Neuronal stem cell (in vitro differentiated cells): ENCODE measurements around the gene TEX261.

Experiments used
- DNase-seq: peaks from one replicate; pipeline ENCODE4 v3.0.0-alpha.2; 2013; ENCODE audit warnings: low spot score
- H2AFZ ChIP-seq: one replicate; pipeline ENCODE4 v1.6.1; 2013; ENCODE audit warnings: mild to moderate bottlenecking, low read length, inconsistent platforms
- H2AK5ac ChIP-seq: 2 replicates; pipeline ENCODE4 v1.6.1; 2013; ENCODE audit warnings: low read depth, mild to moderate bottlenecking, inconsistent platforms, low read length, moderate library complexity, mixed read lengths
- H2BK120ac ChIP-seq: 2 replicates; pipeline ENCODE4 v1.6.1; 2013; ENCODE audit warnings: low read depth, mild to moderate bottlenecking, inconsistent platforms, low read length, moderate library complexity, mixed read lengths
- H2BK12ac ChIP-seq: one replicate; pipeline ENCODE4 v1.6.1; 2013; ENCODE audit warnings: low read length, inconsistent platforms
- H2BK15ac ChIP-seq: 2 replicates; pipeline ENCODE4 v1.6.1; 2013; ENCODE audit warnings: mild to moderate bottlenecking, low read length, inconsistent platforms, mixed read lengths
- H2BK5ac ChIP-seq: one replicate; pipeline ENCODE4 v1.6.1; 2013; ENCODE audit warnings: inconsistent platforms, mild to moderate bottlenecking, low read length, moderate library complexity
- H3K14ac ChIP-seq: one replicate; pipeline ENCODE4 v1.6.1; 2013; ENCODE audit warnings: low read length, inconsistent platforms
- H3K18ac ChIP-seq: 2 replicates; pipeline ENCODE4 v1.6.1; 2013; ENCODE audit warnings: low read length, inconsistent platforms
- H3K23ac ChIP-seq: 2 replicates; pipeline ENCODE4 v1.6.1; 2013; ENCODE audit warnings: low read depth, mild to moderate bottlenecking, mixed read lengths, low read length, inconsistent platforms; ENCODE audit not compliant: poor library complexity
- H3K27ac ChIP-seq: replicated peaks from 3 replicates; pipeline ENCODE4 v1.5.1; 2013; ENCODE audit warnings: low read length, inconsistent platforms
- H3K27me3 ChIP-seq, 3 experiments: 2 replicates each; pipeline ENCODE4 v1.6.1; 2013; ENCODE audit warnings: low read length in 3 of 3, mild to moderate bottlenecking in 2 of 3, inconsistent platforms in 1 of 3, low read depth in 1 of 3, mixed read lengths in 1 of 3, moderate library complexity in 1 of 3; ENCODE audit not compliant: control insufficient read depth in 3 of 3, insufficient read depth in 3 of 3
- H3K36me3 ChIP-seq, 2 donors: replicated peaks in 1 of 2; 2 replicates each; pipeline ENCODE4 v1.6.1; 2013; ENCODE audit warnings: low read length in 2 of 2; ENCODE audit not compliant: control insufficient read depth in 2 of 2, insufficient read depth in 2 of 2
- H3K4ac ChIP-seq: 2 replicates; pipeline ENCODE4 v1.6.1; 2013; ENCODE audit warnings: inconsistent platforms, mild to moderate bottlenecking, low read length, moderate library complexity
- H3K4me1 ChIP-seq, 2 donors: 1 replicate in 1 of 2; 2 replicates in 1 of 2; pipeline ENCODE4 v1.6.1; 2013; ENCODE audit warnings: low read length in 2 of 2, low read depth in 1 of 2; ENCODE audit not compliant: control insufficient read depth in 2 of 2, insufficient read depth in 1 of 2
- H3K4me2 ChIP-seq: one replicate; pipeline ENCODE4 v1.6.1; 2013; ENCODE audit warnings: mild to moderate bottlenecking, low read length, inconsistent platforms; ENCODE audit not compliant: insufficient read depth, poor library complexity, severe bottlenecking
- H3K4me3 ChIP-seq, 2 donors: 2 replicates each; pipeline ENCODE4 v1.5.1; 2013; ENCODE audit warnings: low read length in 2 of 2, mild to moderate bottlenecking in 2 of 2, inconsistent platforms in 1 of 2, moderate library complexity in 1 of 2
- H3K79me1 ChIP-seq: one replicate; pipeline ENCODE4 v1.6.1; 2013; ENCODE audit warnings: low read depth, mild to moderate bottlenecking, inconsistent platforms, low read length, moderate library complexity
- H3K9ac ChIP-seq: one replicate; pipeline ENCODE4 v1.6.1; 2013; ENCODE audit warnings: mild to moderate bottlenecking, low read depth, low read length, inconsistent platforms; ENCODE audit not compliant: poor library complexity
- H3K9me3 ChIP-seq, 2 donors: replicated peaks in 1 of 2; 2 replicates each; pipeline versions ENCODE3 to v1.6.1; 2013; ENCODE audit warnings: low read length in 2 of 2, mild to moderate bottlenecking in 2 of 2, inconsistent platforms in 1 of 2, low read depth in 1 of 2, mixed read lengths in 1 of 2, moderate library complexity in 1 of 2; ENCODE audit not compliant: control insufficient read depth in 2 of 2, insufficient read depth in 1 of 2
- H4K8ac ChIP-seq: one replicate; pipeline ENCODE4 v1.6.1; 2013; ENCODE audit warnings: low read depth, mild to moderate bottlenecking, inconsistent platforms, low read length, moderate library complexity
- H4K91ac ChIP-seq: one replicate; pipeline ENCODE4 v1.6.1; 2013; ENCODE audit warnings: low read length, low read depth, mild to moderate bottlenecking, inconsistent platforms; ENCODE audit not compliant: poor library complexity
- WGBS, 2 donors: extraction: QIAGEN DNeasy Blood & Tissue Kit; methylation state at CpG; one replicate each; pipeline ENCODE4 v1.1.7; 2013; ENCODE audit warnings: missing lambda C conversion rate in 2 of 2, mixed read lengths in 1 of 2; ENCODE audit not compliant: insufficient read length in 2 of 2, insufficient replicate concordance in 1 of 2; ENCODE audit errors: extremely low coverage in 2 of 2; 5-methylcytosine and 5-hydroxymethylcytosine counted together

The TEX261 gene

DNA sequence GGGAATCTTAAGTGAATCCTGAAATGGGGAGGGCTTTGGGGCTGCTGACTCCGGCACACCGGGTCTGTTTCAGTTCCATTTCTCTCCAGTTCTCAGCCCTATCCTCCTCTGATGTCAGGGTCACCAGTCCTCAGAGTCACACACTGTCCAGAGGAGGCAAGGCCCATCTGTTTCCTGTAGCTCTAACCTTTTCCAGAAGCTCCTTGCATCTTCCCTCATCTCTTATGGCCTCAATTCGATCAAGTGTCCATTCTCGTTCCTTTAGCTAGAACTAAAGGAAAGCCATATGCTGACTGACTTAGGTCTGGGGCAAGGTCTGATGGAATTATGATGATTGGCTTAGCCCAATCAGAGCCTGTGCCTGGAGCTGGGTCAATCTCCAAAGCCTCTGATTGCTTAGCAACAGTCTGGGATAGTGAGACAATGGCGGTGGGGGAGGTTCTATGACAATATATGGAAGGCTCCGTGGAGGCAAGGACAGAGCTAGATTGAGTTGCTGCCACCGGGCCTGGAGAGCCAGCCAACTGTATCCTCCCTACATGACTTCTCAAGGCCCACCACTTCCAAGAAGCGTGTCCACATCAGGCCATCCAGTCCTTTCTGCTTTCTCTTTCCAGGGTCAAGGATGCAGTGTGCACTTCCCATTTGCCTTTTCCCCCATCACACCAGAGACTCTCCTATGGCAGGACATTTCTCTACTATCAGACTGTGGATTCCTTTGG lies 11.0 kb downstream of the TEX261 start:
- H3K27ac ChIP-seq = no peak overlapping the region
- no peak overlapping the region for H3K9ac ChIP-seq
- H3K4me2 ChIP-seq = no peak overlapping the region
- peaks cover 11 to 43% of the 10 kb centered on the region in 2 donors for H3K36me3 ChIP-seq
- no peak overlapping the region for H3K14ac ChIP-seq
- no peak overlapping the region for H2BK5ac ChIP-seq
- no peak overlapping the region for H2AK5ac ChIP-seq
- H3K4ac ChIP-seq = no peak overlapping the region
- H3K79me1 ChIP-seq = no peaks in the 10 kb centered on the region
- no peak for DNase-seq
- no peak overlapping the region for H2BK120ac ChIP-seq
- no peak overlapping the region for H4K8ac ChIP-seq
- peaks cover 0 to 7% (median 0%) of the 10 kb centered on the region in 3 experiments for H3K27me3 ChIP-seq
- no peak overlapping the region for H2BK15ac ChIP-seq
- WGBS, 2 donors = no CpG with 5 or more reads among the region's 8 CpGs
- H3K4me1 ChIP-seq = peaks cover 0 to 2% of the 10 kb centered on the region in 2 donors
- H3K18ac ChIP-seq = no peak overlapping the region
- no peak overlapping the region for H3K23ac ChIP-seq
- H2AFZ ChIP-seq = no peak overlapping the region
- no peak overlapping the region for H3K4me3 ChIP-seq
- no peak overlapping the region for H2BK12ac ChIP-seq
- H4K91ac ChIP-seq = no peak overlapping the region
- H3K9me3 ChIP-seq = no peaks in the 10 kb centered on the region

GRCh38 chr2:70982971-70983370 lies 11.7 kb downstream of the TEX261 start:
- Histone ChIP-seq H2BK120ac (no peak overlapping the region), H4K91ac (no peak overlapping the region), H2BK15ac (no peak overlapping the region), H2BK5ac (no peak overlapping the region), H3K9me3 (no peaks in the 10 kb centered on the region), H2AK5ac (no peak overlapping the region), H3K4ac (no peak overlapping the region), H4K8ac (no peak overlapping the region), H2BK12ac (no peak overlapping the region), H3K36me3 (peaks cover 4 to 36% of the 10 kb centered on the region in 2 donors), H3K18ac (no peak overlapping the region), H3K9ac (no peak overlapping the region), H3K4me1 (peaks cover 1 to 2% of the 10 kb centered on the region in 2 donors), H3K79me1 (no peaks in the 10 kb centered on the region), H3K4me3 (no peak overlapping the region), H3K4me2 (no peak overlapping the region), H3K23ac (no peak overlapping the region), H3K14ac (no peak overlapping the region), H3K27ac (no peak overlapping the region), H2AFZ (no peak overlapping the region), H3K27me3 (peaks cover 0 to 7% (median 0%) of the 10 kb centered on the region in 3 experiments)
- no CpG with 5 or more reads among the region's 3 CpGs for WGBS, 2 donors
- no peak for DNase-seq

GRCh38 chr2:70981866-70982810 lies 12.5 kb downstream of the TEX261 start:
- Histone ChIP-seq H3K27ac (no peak overlapping the region), H4K8ac (no peak overlapping the region), H2BK12ac (no peak overlapping the region), H3K9ac (no peak overlapping the region), H4K91ac (no peak overlapping the region), H3K36me3 (peaks cover 2 to 28% of the 10 kb centered on the region in 2 donors), H3K27me3 (peaks cover 0 to 7% (median 0%) of the 10 kb centered on the region in 3 experiments), H3K18ac (no peak overlapping the region), H3K4me3 (no peak overlapping the region), H3K23ac (no peak overlapping the region), H2BK15ac (no peak overlapping the region), H2AFZ (no peak overlapping the region), H3K4me1 (peaks cover 4% of the 10 kb centered on the region in 2 donors), H2BK120ac (no peak overlapping the region), H2AK5ac (no peak overlapping the region), H3K9me3 (no peaks in the 10 kb centered on the region), H2BK5ac (no peak overlapping the region), H3K4ac (no peak overlapping the region), H3K14ac (no peak overlapping the region), H3K79me1 (no peaks in the 10 kb centered on the region), H3K4me2 (no peak overlapping the region)
- no CpG with 5 or more reads among the region's 14 CpGs for WGBS, 2 donors
- DNase-seq = no peak

DNA sequence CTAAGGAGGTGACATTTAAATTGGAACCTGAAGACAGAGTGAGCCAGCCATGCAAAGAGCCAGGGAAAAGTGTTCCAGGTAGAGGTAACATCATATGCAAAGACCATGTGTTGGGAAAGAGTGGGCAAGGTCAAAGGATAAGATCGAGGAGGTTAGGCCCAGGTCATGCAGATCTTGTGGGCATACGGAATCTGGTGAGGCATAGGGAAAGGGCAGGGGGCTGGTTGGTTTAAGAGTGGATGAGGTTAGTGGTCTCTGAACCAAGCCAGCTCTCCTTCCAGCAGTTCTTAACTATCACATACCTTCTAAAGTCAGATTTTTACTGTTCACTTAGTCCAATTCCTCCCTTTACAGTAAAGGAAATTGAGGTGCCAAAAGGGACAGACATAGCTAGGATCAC lies 13.3 kb downstream of the TEX261 start:
- DNase-seq = no peak
- H3K4ac ChIP-seq = no peak overlapping the region
- no peak overlapping the region for H4K91ac ChIP-seq
- H4K8ac ChIP-seq = no peak overlapping the region
- no peak overlapping the region for H3K27ac ChIP-seq
- no peak overlapping the region for H2BK120ac ChIP-seq
- no peak overlapping the region for H3K14ac ChIP-seq
- no peak overlapping the region for H2BK12ac ChIP-seq
- H3K18ac ChIP-seq = no peak overlapping the region
- H2AK5ac ChIP-seq = no peak overlapping the region
- H3K27me3 ChIP-seq = peaks cover 0 to 7% (median 0%) of the 10 kb centered on the region in 3 experiments
- H2AFZ ChIP-seq = no peak overlapping the region
- no peaks in the 10 kb centered on the region for H3K79me1 ChIP-seq
- H3K4me3 ChIP-seq = no peak overlapping the region
- no peak overlapping the region for H2BK15ac ChIP-seq
- H3K4me1 ChIP-seq = peaks cover 5 to 6% of the 10 kb centered on the region in 2 donors
- no peak overlapping the region for H3K4me2 ChIP-seq
- H2BK5ac ChIP-seq = no peak overlapping the region
- no peak overlapping the region for H3K23ac ChIP-seq
- WGBS, 2 donors = no CpG with 5 or more reads among the region's 2 CpGs
- H3K9me3 ChIP-seq = no peaks in the 10 kb centered on the region
- no peak overlapping the region for H3K9ac ChIP-seq
- peaks cover 0 to 21% of the 10 kb centered on the region in 2 donors for H3K36me3 ChIP-seq
